Activated CD8-positive, alpha-beta memory T cell treated with anti-CD3 and anti-CD28 coated beads, Interleukin-2, amount 50 U/mL, for 1 hour (primary cell): ENCODE measurements around the gene PRKX.
"Not testable (repeated sequence)": the region's sequence is repeated elsewhere in the genome, so short reads cannot be mapped to it uniquely, and the experiment has no call there.

Experiments
- DNase-seq: peaks from one replicate; pipeline ENCODE4 v3.0.0-alpha.2; 2020; ENCODE audit errors: extremely low read depth

The PRKX gene

GRCh38 chrX:3577551-3577950, 135.9 kb downstream of the PRKX start:
- DNase-seq: no peak

- DNase-seq: no peak
Observed at GRCh38 chrX:3576886-3577501, 136.5 kb downstream of the PRKX start.

- DNase-seq: no peak
Observed at GRCh38 chrX:3567686-3568085, 145.8 kb downstream of the PRKX start.

GRCh38 chrX:3563451-3563850, 150.0 kb downstream of the PRKX start:
- no peak for DNase-seq

- DNase-seq: not testable (repeated sequence)
Observed at GRCh38 chrX:3560010-3560409, 153.4 kb downstream of the PRKX start.
